HepG2 (cell line): ENCODE data around the gene MYH7. TPM values are rescaled to one million over a fixed set of nuclear protein-coding genes. Genes with fewer than 3 reads are reported as not detected.

Source experiments
- GRHL1 ChIP-seq: sonication (generic); formaldehyde crosslinking; conservative IDR thresholded peaks from 2 replicates; pipeline ENCODE4 v1.8.0; 2022; ENCODE audit warnings: missing genetic modification reagents
- KIAA2018 ChIP-seq: sonication (generic); formaldehyde crosslinking; IDR thresholded peaks from 2 replicates; pipeline ENCODE4 v1.5.0; 2020; ENCODE audit warnings: mild to moderate bottlenecking, missing genetic modification reagents, borderline replicate concordance
- ZFP37 ChIP-seq: sonication (generic); formaldehyde crosslinking; IDR thresholded peaks from 2 replicates; pipeline ENCODE4 v1.4.0; 2020; ENCODE audit warnings: missing genetic modification reagents, borderline replicate concordance
- ZFP91 ChIP-seq: sonication (generic); formaldehyde crosslinking; IDR thresholded peaks from 2 replicates; pipeline ENCODE4 v1.9.0; 2022; ENCODE audit warnings: missing genetic modification reagents, mild to moderate bottlenecking, borderline replicate concordance
- ZNF142 ChIP-seq: sonication (generic); formaldehyde crosslinking; IDR thresholded peaks from 2 replicates; pipeline ENCODE4 v1.4.0; 2020; ENCODE audit warnings: missing genetic modification reagents
- ZNF17 ChIP-seq: sonication (generic); formaldehyde crosslinking; IDR thresholded peaks from 2 replicates; pipeline ENCODE4 v1.5.0; 2020; ENCODE audit warnings: mild to moderate bottlenecking, missing genetic modification reagents
- ZNF503 ChIP-seq: sonication (generic); formaldehyde crosslinking; IDR thresholded peaks from 2 replicates; pipeline ENCODE4 v1.4.0; 2020; ENCODE audit warnings: missing genetic modification reagents
- ZNF672 ChIP-seq: sonication (generic); formaldehyde crosslinking; IDR thresholded peaks from 2 replicates; pipeline ENCODE4 v1.8.1; 2022; ENCODE audit warnings: missing genetic modification reagents
- ZNF781 ChIP-seq: sonication (generic); formaldehyde crosslinking; IDR thresholded peaks from 2 replicates; pipeline ENCODE4 v1.5.1; 2020; ENCODE audit warnings: borderline replicate concordance, mild to moderate bottlenecking, missing genetic modification reagents; ENCODE audit errors: not compliant biosample characterization
- polyA plus RNA-seq, 8 experiments: library from polyadenylated mRNA; depleted of rRNA in 3 of 8; stranded (reverse) in 7 of 8; unstranded in 1 of 8; fragments of >200 nt; fragmentation: Illumina TruSeq in 4 of 8; extraction: Trizol in 4 of 8; gene quantifications; 2 replicates each; pipeline versions ENCODE4 v1.2.1 to v1.2.3, GENCODE V29; 2011 to 2016; ENCODE audit warnings: low read depth in 4 of 8, missing spikeins in 1 of 8, mixed read lengths in 1 of 8; ENCODE audit not compliant: insufficient read depth in 1 of 8
- total RNA-seq, 5 experiments: library from RNA; depleted of rRNA; stranded (reverse); fragments of >200 nt; fragmentation: Illumina TruSeq; extraction: Trizol; gene quantifications; 2 replicates each; pipeline ENCODE4 v1.2.3, GENCODE V29; 2016; ENCODE audit warnings: low read depth in 1 of 5

Gene MYH7
- total and polyA plus RNA-seq, 2 of the 13 experiments (the other 11 are each of a cell fraction or from before 2014, with no cell fraction given): 0.04 TPM; not detected in 1

GRCh38 chr14:23454445-23454856 lies 19.0 kb upstream of the MYH7 start (continued):
- TF ChIP-seq GRHL1 (CRISPR knock-in tag): no peak
- no peak for TF ChIP-seq ZNF17 (CRISPR knock-in tag)
- no peak for TF ChIP-seq ZFP91 (CRISPR knock-in tag)
- no peak for TF ChIP-seq ZNF503
- TF ChIP-seq ZNF142 (CRISPR knock-in tag): no peak
- TF ChIP-seq ZFP37: no peak
- TF ChIP-seq KIAA2018 (CRISPR knock-in tag): no peak
- TF ChIP-seq ZNF672 (CRISPR knock-in tag): no peak
- no peak for TF ChIP-seq ZNF781 (CRISPR knock-in tag)
